HCT116 (cell line): ENCODE data around the gene HIVEP3. TPM values are rescaled to one million over a fixed set of nuclear protein-coding genes. Genes with fewer than 3 reads are reported as not detected.

Source experiments
- ATAC-seq: fragments of 200-7000 bp; cut with Tn5 transposase; 2 replicates; pipeline ENCODE4 v1.9.1; 2020; ENCODE audit warnings: mild to moderate bottlenecking, moderate library complexity
- BruUV-seq: library from RNA; stranded (reverse); fragments of 400-500 nt; replicated peaks from 2 replicates; lab custom pipeline; 2021; lab: Mats Ljungman, UMichigan
- CTCF ChIA-PET: fragments of 300-600 bp; sonication (Branson Sonifier 250); formaldehyde crosslinking; loops from one replicate; lab custom pipeline; 2021; ENCODE audit warnings: antibody characterized with exemption; lab: Charles Lee
- POLR2A ChIA-PET: fragments of 300-600, 350-600 bp; sonication (Branson Sonifier 250); formaldehyde crosslinking; loops from one replicate; lab custom pipeline; 2021; ENCODE audit warnings: antibody characterized with exemption; lab: Charles Lee
- RAD21 ChIA-PET, 2 experiments: fragments of 300-600 bp; sonication (Branson Sonifier 250); formaldehyde crosslinking; loops; one replicate each; lab custom pipeline; 2023; ENCODE audit warnings: low total read pairs in 2 of 2; ENCODE audit not compliant: uncharacterized antibody in 2 of 2, unreplicated experiment in 2 of 2, low non-redundant PET in 1 of 2; lab: Charles Lee
- DNase-seq: peaks from one replicate; pipeline ENCODE4 v3.0.0-alpha.2; 2010; ENCODE audit warnings: low read depth, low spot score
- H2AFZ ChIP-seq: fragments of 200-600 bp; shearing (Covaris generic), sonication (generic); 2 replicates; pipeline ENCODE4 v1.6.1; 2017; ENCODE audit warnings: low read depth, mixed run types, mixed read lengths, antibody characterized with exemption, low read length; ENCODE audit not compliant: poor library complexity, severe bottlenecking
- H3K27ac ChIP-seq: 2 replicates; pipeline ENCODE4 v1.5.1; 2012; ENCODE audit warnings: low read depth, low read length
- H3K27me3 ChIP-seq: fragments of 200-600 bp; sonication (generic); 2 replicates; pipeline ENCODE4 v1.6.1; 2016; ENCODE audit warnings: mixed run types, low read length, mixed read lengths; ENCODE audit not compliant: insufficient read depth
- H3K36me3 ChIP-seq, 2 experiments: fragments of 200-500 bp in 1 of 2; fragments of 200-600 bp in 1 of 2; sonication (Bioruptor generic) in 1 of 2; sonication (generic) in 1 of 2; 2 replicates each; pipeline versions ENCODE4 v1.5.1 to v1.6.1; 2014 to 2016; ENCODE audit warnings: low read length in 2 of 2, inconsistent platforms in 1 of 2, mixed read lengths in 1 of 2, mixed run types in 1 of 2; ENCODE audit not compliant: insufficient read depth in 2 of 2, control insufficient read depth in 1 of 2
- H3K4me1 ChIP-seq, 2 experiments: fragments of 200-600 bp in 1 of 2; sonication (generic) in 1 of 2; 2 replicates each; pipeline versions ENCODE4 v1.5.1 to v1.6.1; 2012 to 2017; ENCODE audit warnings: low read length in 2 of 2, inconsistent platforms in 1 of 2, mild to moderate bottlenecking in 1 of 2, mixed read lengths in 1 of 2, mixed run types in 1 of 2, moderate library complexity in 1 of 2; ENCODE audit not compliant: insufficient read depth in 2 of 2, control insufficient read depth in 1 of 2
- H3K4me2 ChIP-seq: fragments of 200-600 bp; sonication (generic); 2 replicates; pipeline ENCODE4 v1.6.1; 2017; ENCODE audit warnings: mixed run types, low read length, mixed read lengths
- H3K4me3 ChIP-seq, 2 experiments: fragments of 200-600 bp in 1 of 2; sonication (generic) in 1 of 2; replicated peaks in 1 of 2; 2 replicates each; pipeline ENCODE4 v1.5.1; 2011 to 2016; ENCODE audit warnings: low read length in 2 of 2, control low read depth in 1 of 2, low read depth in 1 of 2, mild to moderate bottlenecking in 1 of 2, mixed read lengths in 1 of 2, mixed run types in 1 of 2
- H3K79me2 ChIP-seq: fragments of 200-600 bp; sonication (generic); 2 replicates; pipeline ENCODE4 v1.6.1; 2017; ENCODE audit warnings: mild to moderate bottlenecking, mixed run types, low read length, moderate library complexity, mixed read lengths; ENCODE audit not compliant: insufficient read depth
- H3K9ac ChIP-seq: fragments of 200-600 bp; sonication (generic); 2 replicates; pipeline ENCODE4 v1.6.1; 2016; ENCODE audit warnings: low read length, mixed read lengths
- H3K9me2 ChIP-seq: fragments of 200-600 bp; sonication (generic), shearing (Covaris generic); 2 replicates; pipeline ENCODE4 v1.6.1; 2017; ENCODE audit warnings: mixed run types, mild to moderate bottlenecking, moderate library complexity; ENCODE audit not compliant: insufficient read depth
- H3K9me3 ChIP-seq, 2 experiments: fragments of 200-500 bp in 1 of 2; fragments of 200-600 bp in 1 of 2; sonication (Bioruptor generic) in 1 of 2; sonication (generic) in 1 of 2; 2 replicates each; pipeline ENCODE4 v1.6.1; 2014 to 2017; ENCODE audit warnings: low read length in 2 of 2, mixed read lengths in 2 of 2, inconsistent platforms in 1 of 2, low read depth in 1 of 2, mild to moderate bottlenecking in 1 of 2, mixed run types in 1 of 2, moderate library complexity in 1 of 2; ENCODE audit not compliant: control insufficient read depth in 1 of 2, insufficient read depth in 1 of 2
- H4K20me1 ChIP-seq: fragments of 200-600 bp; sonication (generic), shearing (Covaris generic); 2 replicates; pipeline ENCODE4 v1.6.1; 2017; ENCODE audit warnings: mixed run types, mild to moderate bottlenecking, moderate library complexity; ENCODE audit not compliant: insufficient read depth
- ELF1 ChIP-seq: IDR thresholded peaks from 2 replicates; pipeline ENCODE4 v1.6.1; 2012; ENCODE audit warnings: low read depth, borderline replicate concordance
- RAD21 ChIP-seq: IDR thresholded peaks from 2 replicates; pipeline ENCODE4 v1.6.1; 2012; ENCODE audit warnings: low read depth, mild to moderate bottlenecking
- SIN3A ChIP-seq: IDR thresholded peaks from 2 replicates; pipeline ENCODE4 v1.6.1; 2012; ENCODE audit warnings: low read depth
- YY1 ChIP-seq: IDR thresholded peaks from 2 replicates; pipeline ENCODE4 v1.6.1; 2011; ENCODE audit warnings: low read length, low read depth, moderate library complexity, mild to moderate bottlenecking; ENCODE audit not compliant: insufficient replicate concordance; ENCODE audit errors: extremely low read depth
- ZFX ChIP-seq: fragments of 450-650 bp; IDR thresholded peaks from 2 replicates; pipeline ENCODE4 v1.6.1; 2017
- intact Hi-C: fragments of 100-400 bp; cut with micrococcal nuclease; formaldehyde crosslinking; loops from 2 replicates; pipeline ENCODE4 v1.10.0; 2022
- total RNA-seq: library from RNA; stranded (reverse); gene quantifications from one replicate; pipeline ENCODE4 v1.2.1, GENCODE V29; 2021; ENCODE audit not compliant: unreplicated experiment
- TF ChIP-seq, protein P1 (sequence below): IDR thresholded peaks from 2 replicates; pipeline ENCODE4 v1.6.1; 2012
- TF ChIP-seq, protein P2 (sequence below): IDR thresholded peaks from 2 replicates; pipeline ENCODE4 v1.6.1; 2011; ENCODE audit warnings: mild to moderate bottlenecking, low read length, moderate library complexity; ENCODE audit not compliant: insufficient replicate concordance; ENCODE audit errors: extremely low read depth

Gene HIVEP3
- total RNA-seq, 1 experiment from 2014 or later: 7.1 TPM

DNA sequence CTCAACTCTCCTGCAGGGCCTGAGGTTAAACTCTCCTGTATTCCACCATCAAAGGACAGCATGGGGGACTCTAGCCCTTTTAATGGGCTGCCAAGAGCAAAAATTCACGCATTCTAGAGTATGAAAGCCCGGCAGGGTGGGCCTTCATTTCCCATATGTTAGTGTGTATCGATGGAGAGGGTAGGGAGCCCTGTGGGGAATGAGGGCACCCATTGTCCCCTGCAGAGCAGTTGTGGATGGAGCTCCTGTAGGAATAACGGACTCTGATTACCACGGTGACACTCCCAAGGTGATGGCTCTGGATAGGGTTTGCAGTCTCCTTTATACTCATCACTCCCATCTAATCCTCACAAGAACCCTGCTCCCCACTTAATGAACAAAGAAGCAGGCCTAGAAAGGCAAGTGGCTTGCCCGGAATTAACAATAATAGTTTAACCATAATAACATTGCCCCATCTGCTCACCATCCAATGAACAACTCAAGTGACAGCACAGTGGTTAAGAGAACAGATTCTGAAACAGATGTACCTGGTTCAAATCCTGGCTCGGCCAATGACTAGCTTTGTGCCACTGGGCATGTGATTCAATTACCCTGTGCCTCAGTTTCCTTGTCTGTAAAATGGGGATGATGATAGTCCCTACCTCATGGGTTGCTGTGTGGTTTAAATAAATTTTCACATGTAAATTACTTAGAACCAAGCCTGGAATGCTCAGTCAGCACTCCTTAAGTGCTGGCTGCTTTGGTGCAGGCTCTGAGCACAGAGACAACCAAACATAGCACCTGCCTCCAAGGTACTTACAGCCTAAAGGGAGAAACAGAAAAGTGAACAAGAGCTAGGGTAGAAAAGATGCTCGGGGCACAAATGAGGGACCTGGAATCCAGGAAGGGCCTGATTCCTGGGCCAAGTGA is 29.0 kb downstream of the HIVEP3 start:
- no peak for DNase-seq
- Histone ChIP-seq H3K27ac (no peak overlapping the region), H3K9ac (no peak overlapping the region), H3K79me2 (no peaks in the 10 kb centered on the region), H3K4me3 (no peak overlapping the region)
- ATAC-seq: no peak
- intact Hi-C loops: no loop called here
- TSS peak; percentile 96 for BruUV-seq
- TF ChIP-seq SIN3A: no peak
- no peak for TF ChIP-seq ELF1
- TF ChIP-seq ZFX: no peak
- TF ChIP-seq, protein P1, sequence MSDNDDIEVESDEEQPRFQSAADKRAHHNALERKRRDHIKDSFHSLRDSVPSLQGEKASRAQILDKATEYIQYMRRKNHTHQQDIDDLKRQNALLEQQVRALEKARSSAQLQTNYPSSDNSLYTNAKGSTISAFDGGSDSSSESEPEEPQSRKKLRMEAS: no peak
- no peak for TF ChIP-seq YY1
- TF ChIP-seq RAD21: no peak
- TF ChIP-seq, protein P2, sequence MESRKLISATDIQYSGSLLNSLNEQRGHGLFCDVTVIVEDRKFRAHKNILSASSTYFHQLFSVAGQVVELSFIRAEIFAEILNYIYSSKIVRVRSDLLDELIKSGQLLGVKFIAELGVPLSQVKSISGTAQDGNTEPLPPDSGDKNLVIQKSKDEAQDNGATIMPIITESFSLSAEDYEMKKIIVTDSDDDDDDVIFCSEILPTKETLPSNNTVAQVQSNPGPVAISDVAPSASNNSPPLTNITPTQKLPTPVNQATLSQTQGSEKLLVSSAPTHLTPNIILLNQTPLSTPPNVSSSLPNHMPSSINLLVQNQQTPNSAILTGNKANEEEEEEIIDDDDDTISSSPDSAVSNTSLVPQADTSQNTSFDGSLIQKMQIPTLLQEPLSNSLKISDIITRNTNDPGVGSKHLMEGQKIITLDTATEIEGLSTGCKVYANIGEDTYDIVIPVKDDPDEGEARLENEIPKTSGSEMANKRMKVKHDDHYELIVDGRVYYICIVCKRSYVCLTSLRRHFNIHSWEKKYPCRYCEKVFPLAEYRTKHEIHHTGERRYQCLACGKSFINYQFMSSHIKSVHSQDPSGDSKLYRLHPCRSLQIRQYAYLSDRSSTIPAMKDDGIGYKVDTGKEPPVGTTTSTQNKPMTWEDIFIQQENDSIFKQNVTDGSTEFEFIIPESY: no peak
- TF ChIP-seq, all 23 proteins: peak for 0
- ChIA-PET RAD21 (no interaction called here), CTCF (no interaction called here), POLR2A (no interaction called here)
- H4K20me1 ChIP-seq: no peaks in the 10 kb centered on the region
- H3K9me3 ChIP-seq: no peaks in the 10 kb centered on the region
- no peak overlapping the region for H2AFZ ChIP-seq
- H3K4me1 ChIP-seq: peaks cover 16 to 20% of the 10 kb centered on the region in 2 experiments; a peak in 2 of 4 replicates
- H3K36me3 ChIP-seq: no peaks in the 10 kb centered on the region
- H3K9me2 ChIP-seq: no peaks in the 10 kb centered on the region
- H3K4me2 ChIP-seq: no peak overlapping the region
- H3K27me3 ChIP-seq: no peaks in the 10 kb centered on the region
